ENCODE measurements around the gene TMEM51. TPM values are rescaled to one million over a fixed set of nuclear protein-coding genes. Genes with fewer than 3 reads are reported as not detected.

The TMEM51 gene
- total and polyA plus RNA-seq, 2 of the 4 experiments (the other 2 are of a cell fraction) = 2.7 to 10.2 TPM

GRCh38 chr1:15197591-15198447 lies 44.3 kb downstream of the TMEM51 start:
- no peak overlapping the region for H3K27ac ChIP-seq (ENCODE audit: insufficient read depth, low read length)
- no peak overlapping the region for H3K4me2 ChIP-seq (ENCODE audit: low read depth, low read length)
- no peaks in the 10 kb centered on the region for H3K27me3 ChIP-seq (ENCODE audit: control insufficient read depth, insufficient read depth, low read length)
- no peak overlapping the region for H3K18ac ChIP-seq (ENCODE audit: low read depth, low read length)
- H4K91ac ChIP-seq (ENCODE audit: insufficient read depth, low read depth, low read length) = no peak overlapping the region
- H3K79me1 ChIP-seq (ENCODE audit: low read depth in 1 of 2, low read length in 2 of 2) = peaks cover 40 to 58% of the 10 kb centered on the region in 2 experiments
- no peak for DNase-seq
- no peak for ATAC-seq (ENCODE audit: low read depth)
- H2BK5ac ChIP-seq (ENCODE audit: low read depth, low read length, poor library complexity, severe bottlenecking) = no peak overlapping the region
- no peak overlapping the region for H2BK15ac ChIP-seq (ENCODE audit: low read depth, low read length)
- dilution Hi-C loops (cut with HindIII; ENCODE audit: low sequenced_read_pairs, unreplicated experiment) = no loop called here
- ChIA-PET CTCF (interaction anchor here (1.4 kb wide), 1 partner anchor 69 kb away, joined by 4 read pairs; no protein-coding TSS in a partner anchor), POLR2A (ENCODE audit: unreplicated experiment) (no interaction called here)
- no peak overlapping the region for H4K8ac ChIP-seq (ENCODE audit: low read depth in 2 of 2, low read length in 2 of 2)
- H3K9ac ChIP-seq (ENCODE audit: low read depth, low read length) = no peak overlapping the region
- no peak overlapping the region for H3K56ac ChIP-seq (ENCODE audit: extremely low read depth, insufficient read depth, low read length)
- no peak overlapping the region for H2AFZ ChIP-seq (replicated peaks; ENCODE audit: low read length, poor library complexity)
- TF ChIP-seq RAD21 (IDR thresholded peaks at IDR 0.05; ENCODE audit: low read length) = no peak
- H3K36me3 ChIP-seq (ENCODE audit: control insufficient read depth, insufficient read depth, low read length) = peaks cover 12% of the 10 kb centered on the region
- H3K23ac ChIP-seq (ENCODE audit: low read depth, low read length) = no peak overlapping the region
- no peak overlapping the region for H2BK20ac ChIP-seq (ENCODE audit: low read depth, low read length)
- no peak overlapping the region for H4K5ac ChIP-seq (ENCODE audit: low read depth, low read length)
- no peak overlapping the region for H2BK120ac ChIP-seq (ENCODE audit: low read depth, low read length)
- H4K20me1 ChIP-seq (ENCODE audit: insufficient read depth, low read length) = peaks cover 37% of the 10 kb centered on the region; the same call in 1 of the 2 replicates
- H3K14ac ChIP-seq (replicated peaks; ENCODE audit: low read depth, low read length) = no peak overlapping the region
- H2AK9ac ChIP-seq (replicated peaks; ENCODE audit: low read depth, low read length, poor library complexity) = no peak overlapping the region
- H2AK5ac ChIP-seq (ENCODE audit: low read depth, low read length) = peak overlapping the region; percentile 72; the same call in 1 of the 2 replicates
- H3K9me1 ChIP-seq (ENCODE audit: insufficient read depth, low read length) = peaks cover 8% of the 10 kb centered on the region; the same call in 1 of the 2 replicates
- in situ Hi-C loops (cut with MboI; ENCODE audit: low sequenced_read_pairs) = no loop called here
- H3K4me3 ChIP-seq (ENCODE audit: insufficient read depth, low read depth, low read length) = no peak overlapping the region
- H3K4ac ChIP-seq (ENCODE audit: low read depth, low read length) = no peak overlapping the region; the same call in 1 of the 2 replicates
- no peaks in the 10 kb centered on the region for H3K9me3 ChIP-seq (ENCODE audit: control insufficient read depth, insufficient read depth, low read length)
- intact Hi-C loops (cut with micrococcal nuclease) = no loop called here
- no CpG with 5 or more reads among the region's 12 CpGs for WGBS, 2 experiments (ENCODE audit: extremely low coverage in 2 of 2, insufficient read length in 1 of 2)
- peaks cover 21% of the 10 kb centered on the region for H3K4me1 ChIP-seq (ENCODE audit: control insufficient read depth, insufficient read depth, low read length)
- no TSS peak for BruUV-seq (replicated peaks)

Data from IMR-90 (cell line).